HG03571 (cell line): ENCODE data around the gene NINJ1.

Experiments
- ATAC-seq: cut with Tn5 transposase; IDR thresholded peaks from one replicate; pipeline ENCODE4 v1.9.1; 2021; ENCODE audit not compliant: unreplicated experiment

NINJ1 gene

GRCh38 chr9:93133681-93134014 is 403 bp downstream of the NINJ1 start:
- ATAC-seq = peak; percentile 34

DNA sequence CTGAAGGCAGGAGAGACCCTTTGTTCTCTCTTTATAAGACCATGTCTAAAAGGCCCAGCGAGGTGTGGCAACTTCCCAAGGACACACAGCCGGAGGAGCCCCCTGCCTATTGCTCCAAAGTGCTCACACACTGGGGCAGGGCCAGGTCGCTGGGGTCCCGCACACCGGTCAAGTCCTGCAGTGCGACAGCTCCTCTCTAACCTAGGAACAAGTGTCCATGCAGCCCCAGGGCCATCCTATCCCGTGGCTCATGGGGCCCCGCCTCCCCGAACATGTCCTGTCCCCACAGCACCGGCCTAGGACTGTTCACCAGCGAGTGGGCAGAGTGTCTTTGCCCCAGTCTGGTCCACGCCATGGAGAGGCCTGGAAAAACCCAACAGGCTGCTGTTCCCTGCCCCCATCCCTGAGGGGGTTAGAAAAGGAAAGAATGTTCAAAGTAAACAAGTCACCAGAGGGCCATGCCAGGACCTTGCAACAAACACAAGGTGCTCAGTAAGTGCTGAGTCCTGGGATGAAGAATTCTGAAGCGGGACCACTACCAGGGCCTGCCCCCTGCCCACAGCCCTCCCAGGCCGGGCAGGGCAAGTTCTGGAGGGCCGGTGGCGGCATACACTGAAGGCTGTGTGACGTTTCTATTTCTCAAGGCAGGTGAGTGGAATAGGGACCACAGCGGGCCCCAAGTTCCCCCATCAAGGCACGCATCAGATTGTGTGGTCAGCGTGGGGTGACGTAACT is 938 bp downstream of the NINJ1 start:
- no peak for ATAC-seq

GRCh38 chr9:93132287-93132927 is 1.6 kb downstream of the NINJ1 start:
- no peak for ATAC-seq

- no peak for ATAC-seq
Observed at GRCh38 chr9:93131599-93132286, 2.3 kb downstream of the NINJ1 start.

DNA sequence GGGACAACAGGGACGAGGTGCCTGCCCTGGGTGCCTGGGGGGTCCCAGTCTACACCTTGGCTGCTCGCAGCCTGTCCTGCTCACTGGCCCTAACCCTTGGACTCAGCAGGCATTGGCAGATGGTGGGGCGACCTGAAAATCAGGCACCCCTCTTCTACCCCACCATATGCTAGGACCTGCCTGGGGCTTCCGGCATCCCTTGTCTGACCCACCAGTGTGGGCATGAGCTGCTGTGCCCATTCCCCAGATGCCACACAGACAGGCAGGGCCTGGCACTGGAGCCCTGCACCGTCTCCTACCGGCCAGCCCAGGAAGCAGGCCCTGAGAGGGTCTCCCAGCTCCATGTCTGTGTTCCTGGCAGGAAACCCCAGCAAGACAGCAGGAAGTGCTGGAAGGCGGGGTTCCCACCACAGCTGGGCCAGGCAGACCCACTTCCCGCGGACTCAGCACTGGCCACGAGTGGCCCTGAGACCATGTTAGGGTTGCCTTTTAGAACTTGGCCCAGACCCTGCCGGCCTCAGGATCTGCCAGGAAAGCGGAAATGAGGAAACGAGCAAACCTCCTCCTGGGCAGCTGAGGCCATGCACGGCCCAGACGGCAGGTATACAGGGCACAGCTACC is 3.1 kb downstream of the NINJ1 start:
- ATAC-seq = no peak

- no peak for ATAC-seq
Observed at GRCh38 chr9:93129691-93130500, 4.2 kb downstream of the NINJ1 start.

- no peak for ATAC-seq
Observed at GRCh38 chr9:93129286-93129685, 4.8 kb downstream of the NINJ1 start.

GRCh38 chr9:93128715-93129224 is 5.3 kb downstream of the NINJ1 start:
- ATAC-seq = no peak

DNA sequence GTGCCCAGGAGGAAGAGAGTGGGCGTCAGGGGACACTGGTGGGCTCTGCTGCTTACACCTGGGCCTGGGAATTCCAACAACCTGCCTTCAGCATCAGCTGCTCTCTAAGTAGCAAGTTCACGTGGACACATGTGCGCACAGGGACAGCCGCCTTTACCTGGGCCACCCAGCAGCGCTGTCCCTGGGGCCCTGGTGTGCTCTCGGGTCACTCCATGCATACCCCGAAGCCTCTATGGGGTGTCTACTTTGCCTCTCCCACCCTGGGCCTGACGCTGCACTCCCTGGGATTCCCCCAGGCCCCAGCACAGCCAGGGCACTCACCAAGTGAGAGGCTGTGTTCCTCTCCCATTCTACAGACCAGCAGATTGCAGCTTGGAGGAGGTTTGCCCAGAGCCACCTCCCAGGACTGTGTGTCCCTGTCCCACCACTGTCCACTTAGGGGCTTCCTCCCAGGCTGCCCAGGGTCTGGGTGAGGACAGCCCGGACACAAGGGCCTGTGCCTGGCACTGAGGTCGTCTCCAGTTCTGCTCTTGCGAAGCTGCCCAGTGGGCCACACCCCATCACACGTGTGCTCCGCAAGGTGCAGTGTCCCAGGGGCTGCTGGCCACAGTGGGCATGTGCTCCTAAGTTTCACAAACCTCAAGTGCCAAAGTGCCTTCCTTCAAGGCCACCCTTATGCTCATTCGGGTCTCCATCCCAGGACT is 5.9 kb downstream of the NINJ1 start:
- ATAC-seq = no peak

DNA sequence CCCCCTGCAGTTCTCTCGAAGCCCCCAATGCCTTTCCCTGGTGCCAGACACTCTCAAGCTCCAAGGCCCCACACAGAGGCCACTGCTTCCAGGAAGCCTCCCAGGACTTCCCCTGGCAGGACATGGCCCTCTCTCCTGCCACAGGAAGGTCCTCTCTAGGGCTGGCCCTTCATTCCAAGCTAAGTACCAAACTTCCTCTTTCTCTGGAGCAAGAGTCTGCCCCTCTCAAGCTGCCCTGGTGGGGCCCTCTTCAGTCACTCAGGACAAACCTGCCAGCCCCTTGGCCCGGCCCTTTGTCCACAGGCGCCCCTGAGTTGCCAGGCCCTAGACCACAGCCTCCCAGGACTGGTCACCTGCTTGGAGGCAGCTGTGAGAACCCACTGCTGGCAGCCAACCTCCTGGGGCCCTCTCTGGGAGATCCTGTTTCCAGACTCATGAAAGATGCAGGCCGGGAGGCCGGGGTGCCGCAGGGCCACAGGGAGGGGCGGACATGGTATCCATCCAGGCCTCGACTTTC is 6.6 kb downstream of the NINJ1 start:
- ATAC-seq = no peak

DNA sequence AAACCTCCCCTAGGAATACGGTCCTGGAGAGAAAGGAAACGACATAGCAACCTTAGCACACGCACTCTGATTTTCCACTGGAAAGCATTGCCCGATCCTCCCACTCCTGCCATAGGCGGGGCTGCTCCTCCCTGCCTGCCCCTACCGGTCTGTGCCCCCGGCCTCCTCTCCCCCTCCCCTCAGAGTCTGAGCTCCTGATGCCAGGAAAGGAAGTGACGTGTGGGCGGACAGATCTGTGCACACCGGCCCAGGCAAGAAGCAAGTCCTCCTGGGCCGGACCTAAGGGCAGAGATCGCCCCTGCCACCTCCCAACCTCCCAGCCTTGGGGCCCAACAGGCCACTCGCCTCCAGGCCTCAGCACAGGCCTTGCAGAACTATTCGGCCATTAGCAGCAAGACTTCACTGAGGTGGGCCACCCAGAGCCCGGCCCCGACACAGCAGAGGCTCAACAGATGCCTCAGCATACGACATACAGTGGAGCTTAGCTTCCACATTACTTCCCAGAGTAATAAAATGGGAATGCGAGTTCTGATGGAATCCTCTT is 7.2 kb downstream of the NINJ1 start:
- ATAC-seq = no peak

GRCh38 chr9:93126151-93126781 is 7.8 kb downstream of the NINJ1 start:
- no peak for ATAC-seq

- ATAC-seq = no peak
Observed at GRCh38 chr9:93125331-93125894, 8.6 kb downstream of the NINJ1 start.

GRCh38 chr9:93124793-93125192 is 9.3 kb downstream of the NINJ1 start:
- no peak for ATAC-seq

DNA sequence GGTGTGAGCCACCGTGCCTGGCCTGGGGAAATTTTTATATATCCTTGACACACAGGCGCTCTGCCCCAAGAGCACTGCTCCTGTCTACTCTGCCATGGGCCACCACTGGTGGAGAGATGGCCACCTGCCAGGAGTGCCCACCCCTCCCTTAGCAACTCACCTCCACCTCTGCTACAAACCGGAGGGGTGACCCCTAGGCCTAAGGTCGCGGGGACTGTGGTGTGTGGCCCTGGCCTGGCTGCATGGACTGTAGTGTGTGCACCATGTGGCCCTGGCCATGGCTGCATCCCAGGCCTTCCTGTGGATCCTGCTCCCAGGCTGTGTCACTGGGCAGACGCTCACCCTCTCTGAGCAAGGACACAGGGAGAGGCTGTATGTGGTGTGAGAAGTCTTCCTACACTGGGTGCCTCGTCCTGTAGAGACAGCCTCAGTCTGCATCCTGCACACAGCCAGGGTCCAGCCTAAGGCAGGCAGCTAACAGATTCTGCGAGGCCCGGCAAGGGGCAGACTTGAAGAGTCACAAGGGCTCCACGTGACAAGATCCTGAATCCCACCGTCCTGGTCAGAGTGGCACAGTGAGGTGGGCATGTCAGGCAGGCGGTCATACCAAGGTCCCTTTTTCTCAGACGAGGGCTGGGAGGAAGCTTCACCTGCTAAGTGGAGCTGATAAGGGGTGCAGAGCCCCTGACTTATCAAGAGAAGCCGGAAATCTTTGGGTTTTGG is 10.3 kb downstream of the NINJ1 start:
- no peak for ATAC-seq

- no peak for ATAC-seq
Observed at GRCh38 chr9:93122721-93123221, 11.3 kb downstream of the NINJ1 start.

DNA sequence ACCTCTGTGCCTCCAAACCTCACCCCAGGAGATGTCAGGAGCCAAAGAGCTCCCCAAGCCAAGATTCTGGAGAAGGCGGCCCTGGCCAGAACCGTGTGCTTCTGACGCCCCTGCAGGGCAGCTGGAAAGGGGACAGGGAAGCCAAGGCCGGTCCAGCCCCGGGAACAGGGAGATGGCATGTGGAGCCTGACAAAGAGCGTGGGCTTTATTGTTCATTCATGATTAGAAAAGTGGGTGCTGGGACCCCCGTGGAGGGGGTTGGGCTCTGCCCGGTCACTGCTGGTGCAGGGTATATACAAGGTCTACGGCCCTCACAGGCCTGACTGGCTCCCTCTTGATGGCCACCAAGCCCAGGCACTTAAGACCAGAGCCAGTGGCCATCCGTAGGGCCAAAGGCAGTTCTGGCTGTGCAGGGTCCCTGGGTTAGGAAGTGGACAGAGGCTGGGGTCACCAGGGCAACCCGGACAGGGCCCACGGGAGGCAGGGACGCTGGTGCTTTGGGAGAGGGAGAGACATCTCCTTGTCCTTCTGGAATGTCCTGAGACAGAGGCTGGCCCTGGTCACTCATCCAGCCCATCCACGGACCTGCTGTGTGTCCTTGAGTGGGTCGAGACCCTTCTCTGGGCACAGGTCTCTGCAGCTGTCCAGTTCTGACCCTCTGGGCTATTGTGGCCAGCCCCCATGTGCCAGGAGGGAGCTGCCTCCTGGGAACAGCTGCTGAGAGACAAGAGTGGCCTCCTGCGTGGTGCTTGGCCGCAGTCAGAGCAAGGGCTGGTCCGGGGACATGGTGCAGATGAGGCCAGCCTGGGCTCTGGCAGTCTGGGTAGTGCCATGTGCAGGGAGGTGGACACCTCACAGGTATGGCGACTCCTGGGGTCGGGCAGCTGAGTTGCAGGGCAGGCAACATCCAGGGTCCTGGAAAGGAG is 12.5 kb downstream of the NINJ1 start:
- ATAC-seq = no peak
